Cardiac fibroblast (primary cell): ENCODE results near the gene TEDC1.
A peak's percentile ranks its signal among the peaks of the same experiment; 100 is the strongest.

Experiments used
- DNase-seq, 2 donors: peaks; one replicate each; pipeline versions ENCODE4 v3.0.0 to v3.0.0-alpha.2; 2010; ENCODE audit warnings: low read depth in 2 of 2
- H3K4me3 ChIP-seq, 2 donors: replicated peaks in 1 of 2; 1 replicate in 1 of 2; 2 replicates in 1 of 2; pipeline ENCODE4 v1.5.1; 2011; ENCODE audit warnings: low read depth in 2 of 2, low read length in 2 of 2, mild to moderate bottlenecking in 2 of 2, moderate library complexity in 1 of 2
- TF ChIP-seq, protein P1 (sequence below): IDR thresholded peaks from one replicate; pipeline ENCODE4 v1.5.1; 2011; ENCODE audit warnings: low read depth, mild to moderate bottlenecking, low read length, inconsistent platforms

The TEDC1 gene

DNA sequence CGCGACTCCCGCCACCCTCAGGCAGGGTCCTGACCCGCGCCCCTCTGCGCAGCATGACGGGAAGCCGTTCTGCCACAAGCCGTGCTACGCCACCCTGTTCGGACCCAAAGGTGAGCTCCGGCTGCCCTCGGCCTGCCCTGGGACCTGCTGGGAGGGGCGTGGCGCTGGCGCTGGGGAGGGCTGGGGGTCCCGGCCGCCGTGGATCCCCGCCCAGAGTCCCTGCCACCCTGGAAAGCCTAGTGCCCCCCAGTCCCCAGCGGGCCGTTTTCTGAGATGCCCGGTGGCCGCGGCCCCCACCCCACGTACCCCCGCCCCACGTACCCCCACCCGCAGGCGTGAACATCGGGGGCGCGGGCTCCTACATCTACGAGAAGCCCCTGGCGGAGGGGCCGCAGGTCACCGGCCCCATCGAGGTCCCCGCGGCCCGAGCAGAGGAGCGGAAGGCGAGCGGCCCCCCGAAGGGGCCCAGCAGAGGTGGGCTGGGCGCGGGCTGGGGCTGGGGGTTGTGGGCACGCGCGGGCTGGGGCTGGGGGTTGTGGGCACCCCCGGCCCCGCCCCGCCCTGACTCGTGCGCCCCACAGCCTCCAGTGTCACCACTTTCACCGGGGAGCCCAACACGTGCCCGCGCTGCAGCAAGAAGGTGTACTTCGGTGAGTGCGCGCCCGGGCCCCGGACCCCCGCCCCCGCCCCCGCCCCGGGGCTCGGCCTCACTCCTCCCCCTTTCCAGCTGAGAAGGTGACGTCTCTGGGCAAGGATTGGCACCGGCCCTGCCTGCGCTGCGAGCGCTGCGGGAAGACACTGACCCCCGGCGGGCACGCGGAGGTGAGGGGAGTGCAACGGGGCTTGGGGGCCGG is 12.4 kb upstream of the TEDC1 start:
- TF ChIP-seq, protein P1, sequence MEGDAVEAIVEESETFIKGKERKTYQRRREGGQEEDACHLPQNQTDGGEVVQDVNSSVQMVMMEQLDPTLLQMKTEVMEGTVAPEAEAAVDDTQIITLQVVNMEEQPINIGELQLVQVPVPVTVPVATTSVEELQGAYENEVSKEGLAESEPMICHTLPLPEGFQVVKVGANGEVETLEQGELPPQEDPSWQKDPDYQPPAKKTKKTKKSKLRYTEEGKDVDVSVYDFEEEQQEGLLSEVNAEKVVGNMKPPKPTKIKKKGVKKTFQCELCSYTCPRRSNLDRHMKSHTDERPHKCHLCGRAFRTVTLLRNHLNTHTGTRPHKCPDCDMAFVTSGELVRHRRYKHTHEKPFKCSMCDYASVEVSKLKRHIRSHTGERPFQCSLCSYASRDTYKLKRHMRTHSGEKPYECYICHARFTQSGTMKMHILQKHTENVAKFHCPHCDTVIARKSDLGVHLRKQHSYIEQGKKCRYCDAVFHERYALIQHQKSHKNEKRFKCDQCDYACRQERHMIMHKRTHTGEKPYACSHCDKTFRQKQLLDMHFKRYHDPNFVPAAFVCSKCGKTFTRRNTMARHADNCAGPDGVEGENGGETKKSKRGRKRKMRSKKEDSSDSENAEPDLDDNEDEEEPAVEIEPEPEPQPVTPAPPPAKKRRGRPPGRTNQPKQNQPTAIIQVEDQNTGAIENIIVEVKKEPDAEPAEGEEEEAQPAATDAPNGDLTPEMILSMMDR, result no peak
- DNase-seq, result no peak
- no peak overlapping the region for H3K4me3 ChIP-seq

DNA sequence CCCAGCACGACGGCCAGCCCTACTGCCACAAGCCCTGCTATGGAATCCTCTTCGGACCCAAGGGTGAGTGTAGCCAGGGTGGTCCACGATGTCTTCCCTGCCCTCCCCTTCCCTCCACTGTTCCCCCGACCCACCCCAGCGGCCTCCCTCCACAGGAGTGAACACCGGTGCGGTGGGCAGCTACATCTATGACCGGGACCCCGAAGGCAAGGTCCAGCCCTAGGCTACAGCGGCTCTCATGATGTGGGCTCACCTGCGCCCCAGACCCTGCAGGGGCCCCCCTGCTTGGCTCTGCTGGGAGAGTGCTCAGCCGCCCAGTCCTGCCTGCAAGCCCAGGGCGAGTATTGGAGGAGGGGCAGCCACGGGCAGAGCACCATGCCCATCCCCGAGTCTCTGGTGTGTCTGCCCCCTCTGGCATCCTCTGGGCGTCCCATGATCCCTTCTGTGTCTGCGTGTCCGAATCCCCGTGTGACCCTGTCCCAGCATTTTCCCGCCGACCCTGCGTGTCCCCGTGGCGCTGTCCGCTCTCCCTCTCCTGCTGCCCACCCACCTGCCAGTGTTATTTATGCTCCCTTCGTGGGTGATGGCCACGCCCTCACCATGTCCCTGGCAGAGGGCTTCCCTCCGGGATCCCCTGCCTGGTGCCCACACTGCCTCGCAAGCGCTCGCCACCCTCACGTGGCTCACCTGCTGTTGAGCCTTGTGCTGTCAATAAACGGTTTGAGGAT is 11.5 kb upstream of the TEDC1 start:
- TF ChIP-seq, protein P1, result no peak
- DNase-seq, result no peak
- no peak overlapping the region for H3K4me3 ChIP-seq

DNA sequence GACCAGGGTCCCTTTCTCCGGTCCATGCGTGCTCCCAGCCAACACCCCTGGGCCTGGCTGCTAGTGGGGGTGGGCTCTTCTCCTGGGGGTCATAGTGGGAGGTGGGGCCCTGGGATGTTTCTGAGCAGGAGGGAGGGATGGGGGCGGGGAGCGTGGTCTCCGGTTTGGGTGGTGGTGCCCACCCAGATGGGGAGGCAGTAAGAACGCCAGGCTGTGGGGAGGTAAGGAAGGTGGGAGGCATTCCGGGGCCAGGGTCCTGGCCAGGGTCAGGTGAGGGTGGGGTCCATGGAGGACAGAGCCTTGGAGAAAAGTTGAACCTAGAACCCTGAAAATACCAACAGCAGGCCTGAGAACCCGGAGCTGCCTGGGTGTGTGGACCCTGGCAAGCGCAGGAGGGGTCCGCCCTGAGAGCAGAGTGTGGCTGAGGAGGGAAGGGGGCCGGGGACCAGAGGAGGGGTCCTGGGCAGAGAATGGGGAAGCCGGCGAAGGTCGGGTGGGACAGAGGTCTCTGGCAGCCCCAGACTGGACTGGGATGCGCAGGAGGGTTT is 10.8 kb upstream of the TEDC1 start:
- TF ChIP-seq, protein P1, result no peak
- no peak for DNase-seq
- H3K4me3 ChIP-seq, result no peak overlapping the region

DNA sequence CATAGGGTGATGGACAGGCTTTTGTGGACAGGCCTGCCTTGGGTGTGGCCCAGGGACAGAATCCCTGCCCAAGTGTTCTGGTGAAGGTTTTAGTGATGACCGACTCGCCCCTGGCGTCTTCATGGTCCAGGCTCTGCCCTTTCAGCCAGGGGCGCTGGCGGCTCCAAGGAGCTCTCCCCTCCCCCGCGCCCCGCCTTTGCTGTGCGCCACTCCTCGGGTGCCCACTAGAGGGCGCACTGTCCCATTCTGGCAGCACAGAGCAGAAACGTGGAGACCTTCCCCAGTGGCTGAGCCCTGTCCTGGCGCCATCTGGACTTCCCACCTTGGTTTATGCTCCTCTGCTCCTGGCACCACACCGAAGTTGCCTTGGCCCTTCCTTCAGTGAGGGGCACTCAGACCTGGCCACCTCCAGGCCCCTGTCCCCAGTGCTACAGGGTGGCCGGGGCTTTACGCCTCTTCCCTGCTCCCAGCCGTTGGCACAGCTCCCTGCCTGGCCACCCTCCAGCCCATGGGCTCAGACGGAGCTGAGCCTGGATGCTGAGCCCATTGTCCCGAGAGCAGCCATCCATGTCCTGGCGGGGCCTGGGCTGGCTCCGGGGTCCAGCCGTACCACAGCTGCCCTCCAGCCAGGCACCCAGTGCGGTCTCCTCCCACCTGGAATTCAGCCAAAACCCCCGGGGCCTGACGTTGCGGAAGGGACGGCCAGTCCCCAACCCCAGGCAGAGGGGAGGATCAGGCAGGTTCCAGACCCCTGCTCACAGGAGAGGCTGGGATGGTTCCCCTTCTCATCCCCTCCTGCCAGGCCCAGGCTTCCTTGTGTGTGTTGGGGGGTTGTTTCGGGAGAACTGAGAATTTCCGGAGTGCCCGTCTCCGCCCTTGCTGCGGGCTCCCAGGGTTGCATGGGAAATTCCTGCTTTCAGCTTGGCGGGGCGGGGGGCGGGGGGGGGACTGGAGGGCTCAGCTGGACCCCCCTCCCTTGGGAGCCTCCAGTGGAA is 9.9 kb upstream of the TEDC1 start:
- H3K4me3 ChIP-seq, result peak overlapping the region; percentile 31 to 32
- DNase-seq, result peak; percentile 92 to 93
- TF ChIP-seq, protein P1, result peak; percentile 98

DNA sequence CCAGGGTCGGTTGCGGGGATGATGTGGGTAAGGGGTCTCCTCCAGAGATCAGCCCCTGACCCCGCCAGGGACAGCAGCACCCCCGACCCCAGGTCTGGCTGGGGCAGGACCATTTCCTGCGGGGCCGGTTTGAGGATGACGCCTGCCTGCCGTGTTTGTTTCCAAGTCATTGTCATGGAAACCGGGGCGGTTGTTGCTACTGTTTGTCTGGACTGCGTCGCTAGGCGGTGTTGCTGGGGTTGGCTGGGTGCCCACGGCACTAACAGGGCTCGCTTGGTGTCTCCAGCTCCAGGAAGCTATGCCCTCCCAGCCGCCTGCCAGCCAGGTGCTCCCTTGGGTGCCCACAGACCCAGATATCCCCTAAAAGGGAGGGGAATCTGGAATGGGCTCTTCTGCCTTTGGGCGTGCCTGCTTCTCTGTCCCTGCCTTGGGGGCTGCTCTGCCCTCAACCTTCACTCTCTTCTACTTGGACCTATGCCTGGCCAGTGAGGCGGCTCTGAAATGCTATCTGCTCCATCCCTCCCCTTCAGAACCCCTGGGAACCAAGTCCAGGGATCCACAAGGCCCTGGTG is 9.1 kb upstream of the TEDC1 start:
- peak overlapping the region in 1 of 2 donors; percentile 0 for H3K4me3 ChIP-seq
- peak; percentile 99 for DNase-seq
- TF ChIP-seq, protein P1, result peak; percentile 6
